Bronchial epithelial cell (primary cell): Measurements from ENCODE around the gene SRSF1. TPM values are rescaled to one million over a fixed set of nuclear protein-coding genes. Genes with fewer than 3 reads are reported as not detected.

ENCODE experiments used
- DNase-seq: peaks from one replicate; pipeline ENCODE4 v3.0.0-alpha.2; 2010; ENCODE audit warnings: low read depth
- FAIRE-seq: peaks from 2 replicates; lab custom pipeline; 2011; peaks lifted over from hg19 to GRCh38; lab: Jason Lieb, UNC
- H3K27me3 ChIP-seq: 2 replicates; pipeline ENCODE4 v1.5.1; 2011; ENCODE audit warnings: low read length; ENCODE audit not compliant: control insufficient read depth, insufficient read depth
- H3K36me3 ChIP-seq: 2 replicates; pipeline ENCODE4 v1.5.1; 2011; ENCODE audit warnings: low read length; ENCODE audit not compliant: control insufficient read depth, insufficient read depth
- H3K4me3 ChIP-seq: 2 replicates; pipeline ENCODE4 v1.5.1; 2011; ENCODE audit warnings: mild to moderate bottlenecking, low read depth, low read length, control low read depth
- CTCF ChIP-seq: IDR thresholded peaks from 2 replicates; pipeline ENCODE4 v1.5.1; 2011; ENCODE audit warnings: mild to moderate bottlenecking, moderate library complexity, low read length, control low read depth, inconsistent platforms; ENCODE audit not compliant: insufficient read depth, severe bottlenecking
- total RNA-seq: library from RNA; depleted of rRNA; stranded (reverse); fragments of >200 nt; gene quantifications from 2 replicates; pipeline ENCODE4 v1.2.1, GENCODE V29; 2014

SRSF1 gene
- total RNA-seq, 1 donor from 2014 or later = 239 TPM

- FAIRE-seq (no peak), DNase-seq (no peak)
- peaks cover 13% of the 10 kb centered on the region for H3K36me3 ChIP-seq
- no peak for TF ChIP-seq CTCF
- no peak overlapping the region for H3K4me3 ChIP-seq
- no peaks in the 10 kb centered on the region for H3K27me3 ChIP-seq
Measured at GRCh38 chr17:58002973-58003372, 4.1 kb downstream of the SRSF1 start.

GRCh38 chr17:58002154-58002948, 4.7 kb downstream of the SRSF1 start:
- no peak overlapping the region for H3K4me3 ChIP-seq
- FAIRE-seq (no peak), DNase-seq (no peak)
- no peak for TF ChIP-seq CTCF
- no peaks in the 10 kb centered on the region for H3K27me3 ChIP-seq
- H3K36me3 ChIP-seq = peaks cover 15% of the 10 kb centered on the region

GRCh38 chr17:58001461-58002124, 5.5 kb downstream of the SRSF1 start:
- H3K4me3 ChIP-seq = no peak overlapping the region
- no peak for TF ChIP-seq CTCF
- DNase-seq (no peak), FAIRE-seq (no peak)
- peaks cover 15% of the 10 kb centered on the region for H3K36me3 ChIP-seq
- no peaks in the 10 kb centered on the region for H3K27me3 ChIP-seq

- peak; percentile 74 for DNase-seq
- H3K27me3 ChIP-seq = no peaks in the 10 kb centered on the region
- H3K36me3 ChIP-seq = peaks cover 8% of the 10 kb centered on the region
- no peak for FAIRE-seq
- H3K4me3 ChIP-seq = no peak overlapping the region
- peak; percentile 56 for TF ChIP-seq CTCF
Measured at GRCh38 chr17:57999496-58000017, 7.5 kb downstream of the SRSF1 start.

GRCh38 chr17:57999010-57999495, 8.0 kb downstream of the SRSF1 start:
- FAIRE-seq = no peak
- no peak for TF ChIP-seq CTCF
- DNase-seq = no peak
- Histone ChIP-seq H3K36me3 (peaks cover 8% of the 10 kb centered on the region), H3K4me3 (no peak overlapping the region), H3K27me3 (no peaks in the 10 kb centered on the region)
